HG02610 (cell line): Measurements from ENCODE around the gene TNRC6B.
A peak's percentile ranks its signal among the peaks of the same experiment; 100 is the strongest.
"Not testable (repeated sequence)": the region's sequence is repeated elsewhere in the genome, so short reads cannot be mapped to it uniquely, and the experiment has no call there.

Experiments used
- ATAC-seq: cut with Tn5 transposase; IDR thresholded peaks from one replicate; pipeline ENCODE4 v1.9.1; 2021; ENCODE audit warnings: mild to moderate bottlenecking, moderate library complexity; ENCODE audit not compliant: unreplicated experiment

Gene TNRC6B

GRCh38 chr22:40177738-40178416 is at the start of gene TNRC6B:
TSS of gene TNRC6B (plus strand) at chr22:40177925. CDS start at chr22:40178136, 211 bp downstream.
- peak; percentile 84 for ATAC-seq

- no peak for ATAC-seq
Observed at GRCh38 chr22:40128989-40129388, 48.7 kb upstream of the TNRC6B start.

- ATAC-seq, result no peak
Observed at GRCh38 chr22:40137132-40137531, 40.6 kb upstream of the TNRC6B start.

- no peak for ATAC-seq
Observed at GRCh38 chr22:40138866-40139265, 38.9 kb upstream of the TNRC6B start.

- no peak for ATAC-seq
Observed at GRCh38 chr22:40147388-40148176, 30.1 kb upstream of the TNRC6B start.

- no peak for ATAC-seq
Observed at GRCh38 chr22:40153192-40153591, 24.5 kb upstream of the TNRC6B start.

- ATAC-seq, result no peak
Observed at GRCh38 chr22:40153705-40154104, 24.0 kb upstream of the TNRC6B start.

GRCh38 chr22:40156001-40156516 is 21.7 kb upstream of the TNRC6B start:
- no peak for ATAC-seq

- not testable (repeated sequence) for ATAC-seq
Observed at GRCh38 chr22:40156682-40157081, 21.0 kb upstream of the TNRC6B start.

- ATAC-seq, result no peak
Observed at GRCh38 chr22:40157330-40157945, 20.3 kb upstream of the TNRC6B start.

- ATAC-seq, result no peak
Observed at GRCh38 chr22:40161194-40161593, 16.5 kb upstream of the TNRC6B start.

- ATAC-seq, result not testable (repeated sequence)
Observed at GRCh38 chr22:40165537-40165936, 12.2 kb upstream of the TNRC6B start.

GRCh38 chr22:40175611-40176244 is 2.0 kb upstream of the TNRC6B start:
- no peak for ATAC-seq

- ATAC-seq, result peak; percentile 20
Observed at GRCh38 chr22:40176921-40177737, 596 bp upstream of the TNRC6B start.

GRCh38 chr22:40178417-40179409 is 988 bp downstream of the TNRC6B start:
- ATAC-seq, result no peak

- ATAC-seq, result no peak
Observed at GRCh38 chr22:40179526-40179925, 1.8 kb downstream of the TNRC6B start.

GRCh38 chr22:40180403-40180802 is 2.7 kb downstream of the TNRC6B start:
- no peak for ATAC-seq

- no peak for ATAC-seq
Observed at GRCh38 chr22:40181323-40181722, 3.6 kb downstream of the TNRC6B start.

- no peak for ATAC-seq
Observed at GRCh38 chr22:40182231-40182835, 4.6 kb downstream of the TNRC6B start.
